ENCODE results near the gene JMJD8. TPM values are rescaled to one million over a fixed set of nuclear protein-coding genes. Genes with fewer than 3 reads are reported as not detected.

The JMJD8 gene
- total RNA-seq, 1 donor from 2014 or later: 43.1 TPM

DNA sequence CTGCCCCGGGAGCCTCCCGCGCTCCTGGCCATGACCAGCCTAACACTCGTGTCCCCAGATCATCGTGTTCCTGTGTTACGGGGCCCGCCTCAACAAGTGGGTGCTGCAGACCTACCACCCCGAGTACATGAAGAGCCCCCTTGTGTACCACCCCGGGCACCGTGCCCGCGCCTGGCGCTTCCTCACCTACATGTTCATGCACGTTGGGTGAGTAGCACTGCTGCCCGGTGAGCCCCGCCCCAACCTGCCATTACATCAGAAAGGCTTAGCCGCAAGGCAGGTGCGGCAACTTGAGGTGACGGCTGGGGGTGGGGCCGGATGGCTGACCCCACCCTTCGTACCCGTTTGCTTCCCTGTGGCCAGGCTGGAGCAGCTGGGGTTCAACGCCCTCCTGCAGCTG, 7.2 kb downstream of the JMJD8 start:
- H3K27me3 ChIP-seq (ENCODE audit: low read depth): peaks cover 19% of the 10 kb centered on the region
- peaks cover 31% of the 10 kb centered on the region for H3K36me3 ChIP-seq
- no peak overlapping the region for H3K27ac ChIP-seq (replicated peaks)
- no peak for DNase-seq
- H3K4me1 ChIP-seq: peaks cover 55% of the 10 kb centered on the region
- intact Hi-C loops (cut with micrococcal nuclease): no loop called here
- TF ChIP-seq CTCF (IDR thresholded peaks at IDR 0.05; ENCODE audit: borderline replicate concordance): no peak
- H3K9me3 ChIP-seq (replicated peaks): no peaks in the 10 kb centered on the region
- H3K4me3 ChIP-seq: no peak overlapping the region

DNA sequence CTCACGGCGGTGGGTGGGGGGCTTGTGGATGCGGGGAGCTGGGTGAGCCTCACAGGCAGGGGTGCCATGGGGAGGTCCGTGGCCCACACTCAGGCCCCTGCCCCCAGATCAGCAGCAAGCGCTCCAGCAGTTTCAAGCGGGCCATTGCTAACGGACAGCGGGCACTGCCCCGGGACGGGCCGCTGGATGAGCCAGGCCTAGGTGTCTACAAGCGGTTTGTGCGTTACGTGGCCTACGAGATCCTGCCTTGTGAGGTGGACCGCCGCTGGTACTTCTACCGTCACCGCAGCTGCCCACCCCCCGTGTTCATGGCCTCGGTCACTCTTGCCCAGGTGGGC, 7.6 kb downstream of the JMJD8 start:
- intact Hi-C loops (cut with micrococcal nuclease): no loop called here
- H3K9me3 ChIP-seq (replicated peaks): no peaks in the 10 kb centered on the region
- H3K27ac ChIP-seq (replicated peaks): no peak overlapping the region
- TF ChIP-seq CTCF (IDR thresholded peaks at IDR 0.05; ENCODE audit: borderline replicate concordance): no peak
- H3K36me3 ChIP-seq: peaks cover 31% of the 10 kb centered on the region
- no peak for DNase-seq
- H3K27me3 ChIP-seq (ENCODE audit: low read depth): peaks cover 19% of the 10 kb centered on the region
- no peak overlapping the region for H3K4me3 ChIP-seq
- H3K4me1 ChIP-seq: peaks cover 51% of the 10 kb centered on the region

GRCh38 chr16:675884-676564, 8.1 kb downstream of the JMJD8 start:
- H3K4me3 ChIP-seq: peak overlapping the region; percentile 61
- intact Hi-C loops (cut with micrococcal nuclease): no loop called here
- TF ChIP-seq CTCF (IDR thresholded peaks at IDR 0.05; ENCODE audit: borderline replicate concordance): no peak
- H3K27me3 ChIP-seq (ENCODE audit: low read depth): peaks cover 19% of the 10 kb centered on the region
- DNase-seq: no peak
- H3K9me3 ChIP-seq (replicated peaks): no peaks in the 10 kb centered on the region
- H3K27ac ChIP-seq (replicated peaks): peak overlapping the region; percentile 64
- peaks cover 46% of the 10 kb centered on the region for H3K4me1 ChIP-seq
- H3K36me3 ChIP-seq: peaks cover 33% of the 10 kb centered on the region

GRCh38 chr16:674968-675883, 8.9 kb downstream of the JMJD8 start, which contains the start of gene RHBDL1:
RHBDL1 (plus strand) TSS chr16:675671; CDS start chr16:675791, 120 bp downstream.
- no peak for DNase-seq
- Histone ChIP-seq H3K27ac (replicated peaks) (peak within 1 kb of the TSS; percentile 64), H3K4me1 (peaks cover 39% of the 10 kb centered on the region), H3K9me3 (replicated peaks) (no peaks in the 10 kb centered on the region), H3K27me3 (ENCODE audit: low read depth) (peaks cover 19% of the 10 kb centered on the region), H3K36me3 (peaks cover 41% of the 10 kb centered on the region), H3K4me3 (peak within 1 kb of the TSS; percentile 61)
- no peak for TF ChIP-seq CTCF (IDR thresholded peaks at IDR 0.05; ENCODE audit: borderline replicate concordance)
- intact Hi-C loops (cut with micrococcal nuclease): no loop called here

DNA sequence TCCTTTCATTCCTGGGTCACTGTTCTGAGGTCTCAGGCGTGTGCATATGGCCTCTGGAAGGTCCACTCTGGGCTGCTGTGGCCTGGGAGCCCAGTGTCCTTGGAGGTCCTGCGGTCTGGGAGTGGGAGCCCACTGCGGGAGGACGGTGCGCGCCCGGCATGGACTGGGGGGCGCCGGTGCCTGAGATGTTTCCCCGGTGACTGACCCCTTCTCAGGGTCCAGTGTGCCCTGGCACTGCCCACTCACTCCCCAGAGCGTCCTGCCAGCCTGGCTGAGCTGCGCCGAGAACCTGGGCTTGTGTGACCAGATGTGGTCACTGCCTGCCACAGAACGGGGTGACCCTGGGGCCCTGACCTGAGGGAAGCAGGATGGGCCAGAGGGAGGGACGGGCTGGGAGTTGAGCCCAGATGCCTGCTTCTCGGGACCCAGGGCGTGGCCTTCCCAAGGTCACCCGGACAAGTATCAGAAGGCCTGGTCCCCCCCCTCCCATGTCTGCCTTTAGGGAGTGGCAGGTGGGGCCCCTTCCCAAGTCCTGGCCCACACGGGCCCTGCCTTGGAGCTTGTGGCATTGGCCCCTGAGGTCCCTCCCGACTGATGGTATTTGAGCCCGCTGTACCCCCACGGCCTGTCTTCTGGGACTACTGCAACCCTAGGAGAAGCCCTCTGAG, 9.8 kb downstream of the JMJD8 start:
- peak overlapping the region; percentile 61 for H3K4me3 ChIP-seq
- intact Hi-C loops (cut with micrococcal nuclease): no loop called here
- no peak for DNase-seq
- H3K36me3 ChIP-seq: peaks cover 50% of the 10 kb centered on the region
- peak overlapping the region; percentile 64 for H3K27ac ChIP-seq (replicated peaks)
- no peaks in the 10 kb centered on the region for H3K9me3 ChIP-seq (replicated peaks)
- TF ChIP-seq CTCF (IDR thresholded peaks at IDR 0.05; ENCODE audit: borderline replicate concordance): no peak
- H3K27me3 ChIP-seq (ENCODE audit: low read depth): peaks cover 19% of the 10 kb centered on the region
- peaks cover 35% of the 10 kb centered on the region for H3K4me1 ChIP-seq
